ENCODE results near the gene GNAI3.

GNAI3 gene

DNA sequence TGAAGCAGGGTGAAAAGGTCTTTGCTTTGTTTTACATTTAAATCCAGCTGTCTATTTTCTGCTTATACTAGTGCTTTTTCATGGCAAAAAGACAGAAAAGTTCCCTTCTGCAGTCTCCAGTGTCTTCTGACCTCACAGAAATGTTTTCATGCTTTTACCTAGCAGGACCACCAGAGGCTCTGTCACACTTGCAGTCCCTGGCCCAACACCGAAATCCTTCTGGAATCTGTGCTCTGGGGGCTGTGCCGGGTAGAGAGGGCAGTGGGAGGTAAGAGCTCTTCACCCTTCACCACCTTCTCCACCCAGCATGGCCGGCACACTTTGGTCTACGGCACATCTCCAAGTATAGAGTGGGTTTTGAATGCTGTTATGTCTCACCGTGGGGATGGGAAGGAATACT, 50.2 kb downstream of the GNAI3 start:
- no peak for DNase-seq (ENCODE audit: low spot score)

DNA sequence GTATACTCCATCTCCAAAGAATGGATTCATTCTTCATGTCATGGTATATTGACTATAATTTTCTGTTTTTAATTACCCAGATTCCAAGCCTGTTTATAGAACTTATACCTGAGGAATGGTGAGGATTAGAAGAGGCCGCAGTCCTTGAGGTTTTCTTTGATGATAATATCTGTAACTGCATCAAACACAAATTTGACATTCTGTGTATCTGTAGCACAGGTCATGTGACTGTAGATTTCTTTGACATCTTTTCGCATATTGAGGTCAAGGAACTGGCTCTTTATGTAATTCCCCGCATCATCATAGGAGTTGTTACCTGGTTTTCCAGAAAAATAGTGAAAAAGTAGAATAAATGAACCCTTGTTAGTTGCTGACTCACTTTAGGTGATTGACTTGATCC, 54.8 kb downstream of the GNAI3 start:
- no peak for DNase-seq (ENCODE audit: low spot score)

DNA sequence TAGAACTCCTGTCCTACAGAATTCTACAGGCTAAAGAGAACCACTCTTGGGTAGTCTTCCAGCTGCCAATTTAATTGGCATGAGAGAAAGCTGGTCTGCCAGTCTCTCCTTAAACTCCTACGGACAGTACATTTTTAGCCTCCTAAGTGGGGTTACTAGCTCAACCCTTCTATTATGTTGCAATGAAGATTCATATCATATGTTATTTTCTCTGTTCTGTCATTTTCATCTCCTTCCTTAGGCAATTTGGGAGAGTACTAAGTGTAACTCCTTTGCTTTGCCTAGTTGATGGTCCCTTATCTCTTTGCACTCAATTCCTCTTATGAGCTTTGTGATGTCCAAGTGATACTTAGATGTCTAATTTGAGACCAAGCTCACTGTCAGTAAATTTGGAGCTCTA, 57.0 kb downstream of the GNAI3 start:
- no peak for DNase-seq (ENCODE audit: low spot score)

DNA sequence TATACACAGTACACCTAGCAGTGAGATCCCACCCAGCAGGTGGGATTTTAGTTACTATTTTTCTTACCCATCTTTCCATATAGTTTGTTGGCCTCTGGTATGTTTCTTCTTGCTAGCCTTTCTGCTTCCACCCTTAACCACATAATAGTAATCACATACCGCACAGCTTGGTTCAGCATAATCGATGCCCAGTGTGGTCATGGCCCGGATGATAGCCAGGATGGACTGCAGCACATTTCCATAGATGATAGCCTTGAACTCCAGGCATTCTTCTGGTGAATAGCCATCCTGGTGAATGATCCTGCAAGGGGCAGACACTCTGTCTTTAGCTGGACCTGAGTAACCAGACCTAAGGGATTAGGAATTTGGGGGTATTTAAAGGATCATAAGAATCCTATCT, 61.5 kb downstream of the GNAI3 start:
- no peak for DNase-seq (ENCODE audit: low spot score)

DNA sequence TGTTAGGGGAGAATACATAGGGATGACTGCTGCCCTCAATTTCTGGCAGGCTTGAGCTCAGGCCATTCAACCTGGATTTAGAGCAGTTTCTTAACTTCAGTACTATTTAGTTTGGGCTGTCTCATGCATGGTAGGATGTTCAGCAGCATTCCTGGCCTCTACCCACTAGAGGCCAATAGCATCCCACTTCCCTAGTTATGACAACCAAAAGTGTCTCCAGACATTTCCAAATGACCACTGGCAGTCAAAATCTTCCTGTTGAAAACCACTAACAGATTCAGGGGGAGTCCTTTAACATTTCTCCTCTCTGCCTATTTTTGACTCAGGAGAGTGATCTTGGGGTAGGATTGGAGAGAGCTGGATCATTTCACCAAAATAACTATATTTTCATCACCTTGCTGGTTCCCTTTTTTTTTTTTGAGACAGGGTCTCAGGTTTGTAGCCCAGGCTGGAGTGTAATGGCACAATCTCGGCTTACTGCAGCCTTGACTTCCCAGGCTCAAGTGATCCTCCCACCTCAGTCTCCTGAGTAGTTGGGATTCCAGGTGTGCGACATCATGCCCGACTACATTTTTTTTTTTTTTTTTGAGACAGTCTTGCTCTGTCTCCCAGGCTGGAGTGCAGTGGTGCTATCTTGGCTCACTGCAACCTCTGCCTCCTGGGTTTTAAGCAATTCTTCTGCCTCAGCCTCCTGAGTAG, 62.3 kb downstream of the GNAI3 start:
- no peak for DNase-seq (ENCODE audit: low spot score)

DNA sequence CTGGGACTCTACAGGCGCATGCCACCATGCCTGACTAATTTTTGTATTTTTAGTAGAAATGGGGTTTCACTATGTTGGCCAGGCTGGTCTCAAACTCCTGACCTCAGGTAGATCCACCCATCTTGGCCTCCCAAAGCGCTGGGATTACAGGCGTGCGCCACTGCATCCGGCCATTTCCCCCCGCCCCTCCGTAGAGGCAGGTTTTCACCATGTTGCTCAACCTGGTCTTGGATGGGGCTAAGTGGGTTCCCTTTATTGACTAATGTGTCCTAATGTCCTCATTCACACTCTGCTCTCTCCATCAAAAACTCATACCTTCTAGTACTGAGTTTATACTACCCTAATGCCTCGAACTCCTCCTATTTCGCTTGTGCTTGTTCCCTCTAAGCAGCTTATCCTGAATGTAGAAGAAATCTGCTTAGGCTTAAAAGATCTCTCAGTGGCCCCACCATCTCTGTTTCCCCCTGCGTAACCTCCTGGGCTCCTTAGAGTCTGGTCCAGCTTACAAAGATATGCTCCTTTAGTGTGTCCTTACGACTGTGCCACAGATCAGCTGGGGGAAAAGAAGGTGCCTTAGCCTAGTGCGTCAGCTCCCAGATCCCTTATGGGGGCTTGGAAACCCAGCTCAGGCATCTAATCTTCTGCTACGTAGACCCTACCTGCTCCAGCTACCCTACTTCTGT, 63.0 kb downstream of the GNAI3 start:
- DNase-seq (ENCODE audit: low spot score): no peak

DNA sequence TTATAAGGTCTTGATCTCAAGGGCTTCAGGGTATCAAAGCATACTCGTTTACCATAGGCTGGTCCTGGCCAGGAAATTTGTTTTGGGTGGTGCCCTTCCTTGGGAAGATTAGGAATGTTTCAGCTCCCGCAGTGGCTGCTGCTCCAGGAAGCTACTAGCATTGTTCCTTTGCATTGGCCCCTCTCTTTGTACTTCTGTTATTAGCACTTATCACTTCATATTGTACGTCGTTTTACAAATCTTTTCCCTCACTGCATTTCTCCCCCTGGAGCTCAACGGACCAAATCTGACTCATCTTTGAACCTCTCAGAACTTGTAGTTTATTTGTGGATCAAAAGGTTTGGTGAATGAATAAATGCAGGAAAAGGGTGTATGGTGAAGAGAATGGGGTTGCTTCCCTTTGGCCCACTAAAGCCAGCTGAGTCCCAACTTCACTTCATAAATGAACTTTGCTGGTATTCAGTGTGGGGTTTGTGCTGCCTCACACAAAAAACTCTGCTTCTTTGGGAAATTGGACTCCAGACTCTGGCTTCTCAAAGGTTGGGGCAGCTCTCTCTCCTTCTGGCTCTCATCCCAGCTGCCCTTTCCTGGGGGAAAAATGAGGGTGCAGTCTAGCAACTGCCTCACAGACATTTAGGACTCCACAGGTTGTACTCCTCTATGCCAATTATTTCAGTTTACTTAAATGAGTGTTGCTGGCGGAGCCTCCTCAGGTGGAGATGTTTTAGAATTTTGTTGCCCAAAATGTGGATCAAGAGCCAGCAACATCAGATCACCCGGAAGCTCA, 65.1 kb downstream of the GNAI3 start:
- no peak for DNase-seq (ENCODE audit: low spot score)

DNA sequence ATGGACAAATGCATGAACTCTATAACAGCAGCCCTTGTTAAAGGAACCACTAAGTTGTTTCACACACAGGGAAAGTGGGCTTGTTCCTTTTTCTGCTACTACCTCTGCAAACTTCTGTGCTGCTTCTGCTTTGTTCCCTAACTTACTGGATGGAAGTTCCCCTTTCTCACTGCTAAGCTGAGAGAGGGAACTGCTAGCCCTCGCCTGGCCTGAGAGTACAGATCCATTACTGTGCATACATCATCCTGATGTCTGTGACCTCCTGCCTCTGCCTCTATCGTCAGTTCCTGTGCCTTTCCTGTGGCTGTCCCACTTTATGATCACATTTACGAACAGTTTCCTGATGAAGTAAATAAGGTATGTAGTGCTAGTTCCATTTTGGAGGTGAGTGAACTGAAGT, 67.5 kb downstream of the GNAI3 start:
- DNase-seq (ENCODE audit: low spot score): no peak

DNA sequence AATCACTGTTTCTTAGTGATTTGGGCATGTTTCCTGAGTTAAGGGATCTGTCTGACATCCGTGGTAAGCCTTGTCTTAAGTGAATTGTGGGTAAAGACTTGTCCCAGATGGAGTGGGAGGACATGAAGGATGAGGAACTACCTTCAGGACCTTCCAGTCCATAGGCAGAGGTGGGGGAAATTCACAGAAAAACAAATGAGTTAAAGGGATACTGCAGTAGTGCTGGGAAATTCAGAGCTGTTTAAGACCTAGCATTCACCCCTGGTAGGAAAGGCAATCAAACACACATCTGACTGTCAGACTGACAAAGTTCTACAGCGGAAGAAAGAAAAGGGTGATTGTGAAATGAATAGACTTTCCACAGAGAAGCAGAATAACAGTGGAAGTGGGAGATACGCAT, 68.0 kb downstream of the GNAI3 start:
- DNase-seq (ENCODE audit: low spot score): no peak

DNA sequence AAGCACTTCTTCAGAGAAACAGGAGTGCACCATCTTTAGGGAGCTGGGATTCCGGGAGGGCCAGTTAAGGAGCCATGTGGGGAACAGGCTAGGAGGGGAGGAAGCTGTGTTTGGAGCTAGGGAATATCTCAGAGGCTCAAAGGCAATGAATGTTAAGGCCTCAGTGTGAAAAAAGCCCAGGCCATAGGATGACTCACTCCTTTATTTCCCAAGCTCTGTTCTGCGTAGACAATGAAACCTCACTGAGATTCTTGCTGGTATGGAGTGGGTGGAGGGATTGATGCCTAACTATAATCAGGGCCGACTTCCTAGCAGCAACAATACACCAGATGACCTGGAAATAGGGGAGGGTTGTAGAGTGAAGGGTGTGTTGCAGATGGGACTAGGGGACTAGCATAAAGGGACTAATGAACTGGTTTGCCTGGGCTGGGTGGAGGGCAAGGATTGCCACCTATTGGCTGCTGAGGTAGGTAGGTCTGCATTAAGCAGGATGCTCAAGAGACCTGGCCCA, 68.9 kb downstream of the GNAI3 start:
- no peak for DNase-seq (ENCODE audit: low spot score)

DNA sequence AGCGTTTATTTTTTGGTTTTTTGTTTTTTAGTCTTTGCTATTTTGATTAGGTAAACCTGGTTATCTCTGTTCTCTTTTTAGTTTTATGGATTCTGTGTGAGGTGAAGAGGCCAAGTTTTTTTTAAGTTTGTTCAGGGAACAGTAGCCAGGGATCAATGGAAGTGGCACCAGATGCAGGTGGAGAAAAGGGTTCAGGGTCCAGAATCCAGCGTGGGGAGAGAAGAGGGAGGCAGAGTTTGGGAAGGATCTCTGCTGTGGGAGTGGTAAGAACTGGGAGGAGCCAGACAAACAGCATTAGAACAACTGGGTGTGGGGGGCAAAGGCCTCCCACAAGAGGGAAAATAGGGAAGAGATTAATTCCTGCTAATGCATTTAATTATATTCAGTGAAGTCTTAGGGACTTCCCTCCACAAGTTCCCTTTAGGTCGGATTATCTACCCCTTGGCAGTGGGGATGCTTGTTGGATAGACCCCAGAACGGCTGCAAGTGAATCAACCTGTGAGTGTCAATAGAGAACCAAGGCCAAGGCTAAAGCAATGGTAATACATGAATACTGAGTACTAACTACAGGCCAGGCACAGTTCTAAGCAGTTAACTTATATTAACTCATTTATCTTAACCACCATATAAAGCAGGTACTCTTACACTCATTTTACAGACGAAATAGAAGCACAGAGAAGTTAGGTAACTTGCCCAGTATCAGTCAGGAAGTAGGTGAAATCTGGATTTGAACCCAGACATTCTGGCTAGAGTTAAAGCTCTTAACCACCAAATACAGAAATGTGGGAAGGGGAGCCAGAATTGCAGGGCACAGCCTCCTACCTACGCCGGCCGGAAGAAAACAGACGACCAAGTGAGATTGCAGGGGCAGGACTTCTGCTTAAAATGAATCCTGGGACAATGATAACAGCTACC, 70.5 kb downstream of the GNAI3 start:
- DNase-seq (ENCODE audit: low spot score): peak; percentile 17

DNA sequence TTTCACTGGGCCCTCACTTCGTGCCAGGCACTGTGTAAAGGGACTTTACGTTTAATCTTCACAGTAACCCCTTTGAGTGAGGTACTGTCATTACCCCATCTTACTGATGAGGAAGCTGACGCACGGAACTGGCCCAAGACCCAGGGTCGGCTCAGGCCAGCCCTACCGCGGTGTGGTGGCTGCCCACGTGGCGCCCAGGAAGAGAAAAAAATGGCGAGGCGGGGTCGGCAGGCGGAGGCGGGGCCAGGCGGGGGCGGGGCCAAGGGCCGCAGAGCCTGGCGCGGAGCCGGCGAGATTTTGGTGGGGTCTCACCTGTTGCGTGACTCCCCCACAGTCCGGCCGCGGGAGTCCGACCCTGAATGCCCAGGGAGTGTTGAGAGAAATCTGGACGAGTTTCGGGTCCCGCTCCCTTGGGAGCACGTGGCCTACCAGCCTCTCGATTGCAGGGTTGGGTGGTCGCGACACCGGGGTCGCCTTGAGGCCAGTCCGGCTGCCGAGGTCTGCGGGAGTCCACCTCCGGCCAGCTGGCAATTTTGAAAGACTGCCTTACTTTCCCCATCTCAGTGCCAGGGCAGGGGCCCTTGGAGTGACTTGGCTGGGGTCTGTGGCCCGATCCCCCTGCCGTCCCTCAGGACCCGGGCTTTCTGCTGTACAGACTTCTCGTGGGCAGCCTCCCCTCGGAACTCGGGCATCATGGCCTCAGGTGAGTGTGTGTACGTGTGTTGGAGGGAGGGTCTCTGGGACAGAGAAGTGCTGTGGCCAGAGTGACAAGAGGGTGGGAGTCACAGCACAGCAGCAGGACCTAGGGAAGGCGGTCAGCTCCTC, 71.4 kb downstream of the GNAI3 start, which contains the start of the genes AMPD2 and GNAT2:
TSS of gene AMPD2 (plus strand) at position 262 of the 825 bp plus-strand sequence. CDS start 1,339 bp downstream, outside the sequence.
TSS of gene GNAT2 (minus strand) at position 41 of the 825 bp plus-strand sequence. CDS start 6,746 bp downstream, outside the sequence.
- peak; percentile 82 for DNase-seq (ENCODE audit: low spot score)

DNA sequence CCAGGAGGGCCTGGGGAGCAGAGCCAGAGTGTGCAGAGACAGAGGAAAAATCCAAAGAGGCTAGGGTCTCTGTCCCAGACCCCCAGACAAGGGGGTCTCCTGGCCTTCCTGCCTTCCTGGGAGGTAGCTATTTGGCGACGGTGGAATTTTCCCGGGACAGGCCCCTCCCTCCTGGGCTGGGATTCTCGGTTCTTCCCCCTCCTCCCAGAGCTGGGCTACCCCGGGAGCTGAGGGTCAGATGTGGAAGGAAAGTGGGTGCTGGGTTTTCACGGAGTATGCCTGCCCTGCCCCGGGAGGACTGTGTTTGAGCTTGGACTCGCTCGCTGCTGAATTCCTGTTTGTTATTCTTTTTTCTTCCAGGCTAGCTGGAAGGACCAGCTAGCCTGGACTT, 72.0 kb downstream of the GNAI3 start:
- peak; percentile 78 for DNase-seq (ENCODE audit: low spot score)

DNA sequence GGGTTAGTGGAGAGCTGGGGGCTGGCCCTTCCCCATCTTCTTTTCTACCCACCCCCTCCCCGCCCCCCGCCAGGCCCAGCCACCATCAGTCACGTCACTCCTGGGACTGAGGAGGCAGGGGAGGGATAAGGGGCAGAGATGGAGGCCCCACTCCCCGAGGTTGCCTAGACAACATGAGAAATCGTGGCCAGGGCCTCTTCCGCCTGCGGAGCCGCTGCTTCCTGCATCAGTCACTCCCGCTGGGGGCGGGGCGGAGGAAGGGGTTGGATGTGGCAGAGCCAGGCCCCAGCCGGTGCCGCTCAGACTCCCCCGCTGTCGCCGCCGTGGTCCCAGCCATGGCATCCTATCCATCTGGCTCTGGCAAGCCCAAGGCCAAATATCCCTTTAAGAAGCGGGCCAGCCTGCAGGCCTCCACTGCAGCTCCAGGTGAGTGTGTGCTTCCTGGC, 72.4 kb downstream of the GNAI3 start:
- DNase-seq (ENCODE audit: low spot score): peak; percentile 95

DNA sequence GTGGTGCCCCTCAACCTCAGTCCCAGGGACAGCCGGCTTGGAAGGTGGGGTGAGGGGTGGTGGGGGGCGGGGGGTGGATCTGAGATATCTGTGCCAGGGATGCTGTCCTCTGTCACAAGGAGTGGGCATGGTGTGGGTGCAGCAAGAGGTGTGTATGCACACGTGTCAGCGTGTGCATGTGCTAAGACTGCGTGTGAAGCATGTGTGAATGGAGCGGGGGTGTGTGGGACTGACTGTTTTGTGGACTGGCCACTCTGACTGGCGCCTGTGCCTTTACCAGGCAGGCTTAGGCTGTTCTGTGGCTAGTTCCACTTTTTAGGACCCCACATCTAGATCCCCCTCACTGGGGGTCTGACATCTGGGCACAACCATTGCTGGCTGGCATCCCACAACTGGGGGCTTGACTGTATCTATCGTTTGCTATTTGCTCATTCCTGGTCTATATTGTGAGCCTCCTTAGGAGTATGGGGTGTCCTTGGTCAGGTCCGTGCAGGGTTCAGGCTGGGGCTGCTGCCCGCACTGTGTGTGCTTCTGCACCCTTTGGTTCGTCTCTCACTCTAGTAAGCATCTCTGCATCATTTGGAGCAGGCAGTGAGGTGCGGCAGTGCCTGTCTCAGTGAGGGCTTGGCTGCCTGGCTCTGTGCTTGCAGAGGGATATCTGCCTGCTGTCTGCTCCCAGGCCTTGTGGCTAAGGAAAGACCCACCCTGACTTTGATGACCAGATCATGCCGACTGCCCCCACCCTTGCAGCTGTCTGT, 73.1 kb downstream of the GNAI3 start:
- DNase-seq (ENCODE audit: low spot score): peak; percentile 60

DNA sequence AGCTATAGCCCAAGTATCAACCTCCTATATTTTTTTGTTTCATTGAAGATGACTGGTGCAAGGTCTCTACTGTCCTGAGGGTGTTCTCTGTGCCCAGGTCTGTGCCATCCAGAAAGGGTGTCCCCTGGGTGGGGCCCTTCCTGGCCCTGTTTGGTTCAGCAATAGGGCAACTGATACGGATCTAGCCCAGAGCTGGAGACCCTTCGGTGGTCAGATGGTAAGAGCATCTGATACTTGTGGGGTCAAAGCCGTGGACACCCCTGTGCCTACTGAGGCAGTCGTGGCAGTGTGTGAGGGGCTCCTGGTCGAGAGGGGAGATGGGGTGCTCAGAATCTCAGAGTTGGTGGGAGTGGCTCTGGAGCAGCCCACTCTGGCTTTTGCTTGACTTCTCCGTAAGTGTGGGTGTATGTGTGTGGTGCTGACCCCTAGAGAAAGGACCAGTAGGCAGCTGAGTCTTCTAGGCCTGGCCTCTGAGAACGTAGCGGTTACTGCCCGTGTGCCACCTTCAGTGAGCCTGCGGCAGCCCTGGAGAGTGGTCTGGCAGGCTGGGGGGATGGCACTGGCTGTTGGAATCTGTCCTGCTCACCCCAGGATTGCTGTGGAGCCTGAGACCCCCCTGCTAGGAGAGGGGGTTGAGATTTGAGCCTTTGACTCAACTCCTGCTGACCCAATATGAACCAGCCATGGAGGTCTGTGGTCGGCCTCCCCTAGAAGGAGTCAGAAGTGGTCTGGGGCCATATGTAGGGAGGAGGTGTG, 73.9 kb downstream of the GNAI3 start:
- peak; percentile 58 for DNase-seq (ENCODE audit: low spot score)

DNA sequence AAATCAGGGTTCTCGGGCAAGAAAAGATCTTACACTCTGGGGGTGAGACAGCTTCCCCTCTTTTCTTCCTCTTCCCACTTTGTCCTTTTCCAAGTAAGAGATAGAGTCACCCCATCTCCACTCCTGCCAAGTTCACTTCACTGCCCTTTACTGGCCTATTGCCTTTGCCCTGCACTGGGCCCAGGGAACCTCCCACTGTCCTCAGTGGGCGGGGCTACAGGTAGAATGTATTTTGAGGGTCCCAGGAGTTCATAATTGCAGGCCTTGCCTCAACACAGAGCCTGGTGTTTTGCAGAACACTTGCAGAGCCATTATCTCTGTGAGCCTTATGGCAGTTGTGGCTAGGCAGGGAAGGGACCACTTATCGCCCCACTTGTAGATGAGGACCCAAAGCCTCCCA, 74.5 kb downstream of the GNAI3 start:
- no peak for DNase-seq (ENCODE audit: low spot score)

DNA sequence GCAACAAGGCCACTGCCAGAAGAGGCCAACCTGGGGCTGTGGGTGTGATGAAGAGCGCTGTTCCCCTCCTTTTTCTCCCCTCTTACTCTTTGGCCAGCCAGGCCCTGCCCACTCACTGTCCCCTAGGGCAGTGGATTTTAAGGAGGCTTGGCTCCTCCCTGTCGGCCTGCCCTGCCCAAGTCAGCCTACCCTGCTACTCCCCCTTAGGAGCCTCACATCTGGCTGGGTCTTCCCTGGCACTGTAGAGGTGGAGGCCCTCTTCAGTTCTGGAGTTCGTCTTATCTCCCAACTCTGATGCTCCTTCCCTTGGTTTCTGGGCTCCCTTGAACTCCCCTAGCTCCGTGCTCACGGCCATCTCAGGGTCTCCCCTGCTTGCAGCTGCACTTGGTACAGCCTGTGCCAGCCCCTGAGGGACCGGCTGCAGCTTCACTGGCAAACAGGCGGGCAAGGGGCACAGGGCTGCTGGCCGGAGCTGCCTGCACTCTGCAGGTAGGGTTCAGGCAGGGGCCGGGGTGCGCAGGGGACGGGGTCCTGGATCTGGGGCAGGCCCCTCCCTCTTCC, 75.3 kb downstream of the GNAI3 start:
- DNase-seq (ENCODE audit: low spot score): peak; percentile 65
